HUES48 (cell line): ENCODE data around the gene TSN.
A peak's percentile ranks its signal among the peaks of the same experiment; 100 is the strongest.

Experiments
- H3K27ac ChIP-seq: one replicate; pipeline ENCODE4 v1.7.0; 2013; ENCODE audit warnings: low read depth, low read length, inconsistent platforms
- H3K27me3 ChIP-seq: 2 replicates; pipeline ENCODE4 v1.6.1; 2013; ENCODE audit warnings: mild to moderate bottlenecking, low read length; ENCODE audit not compliant: control insufficient read depth, insufficient read depth
- H3K36me3 ChIP-seq: 2 replicates; pipeline ENCODE4 v1.6.1; 2013; ENCODE audit warnings: low read length; ENCODE audit not compliant: control insufficient read depth, insufficient read depth
- H3K4me1 ChIP-seq: 2 replicates; pipeline ENCODE4 v1.6.1; 2013; ENCODE audit warnings: mild to moderate bottlenecking, low read length; ENCODE audit not compliant: control insufficient read depth, insufficient read depth
- H3K4me3 ChIP-seq: 2 replicates; pipeline ENCODE4 v1.5.1; 2013; ENCODE audit warnings: mild to moderate bottlenecking, low read depth, low read length
- H3K9ac ChIP-seq: 2 replicates; pipeline ENCODE4 v1.6.1; 2013; ENCODE audit warnings: mild to moderate bottlenecking, low read depth, low read length, moderate library complexity
- H3K9me3 ChIP-seq: 2 replicates; pipeline ENCODE4 v1.6.1; 2013; ENCODE audit warnings: low read length; ENCODE audit not compliant: control insufficient read depth, insufficient read depth

Gene TSN

GRCh38 chr2:121746071-121746578 is 9.3 kb upstream of the TSN start:
- Histone ChIP-seq H3K4me1 (no peaks in the 10 kb centered on the region), H3K27me3 (no peaks in the 10 kb centered on the region), H3K9ac (no peak overlapping the region), H3K36me3 (no peaks in the 10 kb centered on the region), H3K4me3 (no peak overlapping the region), H3K27ac (peak overlapping the region; percentile 42), H3K9me3 (no peaks in the 10 kb centered on the region)

DNA sequence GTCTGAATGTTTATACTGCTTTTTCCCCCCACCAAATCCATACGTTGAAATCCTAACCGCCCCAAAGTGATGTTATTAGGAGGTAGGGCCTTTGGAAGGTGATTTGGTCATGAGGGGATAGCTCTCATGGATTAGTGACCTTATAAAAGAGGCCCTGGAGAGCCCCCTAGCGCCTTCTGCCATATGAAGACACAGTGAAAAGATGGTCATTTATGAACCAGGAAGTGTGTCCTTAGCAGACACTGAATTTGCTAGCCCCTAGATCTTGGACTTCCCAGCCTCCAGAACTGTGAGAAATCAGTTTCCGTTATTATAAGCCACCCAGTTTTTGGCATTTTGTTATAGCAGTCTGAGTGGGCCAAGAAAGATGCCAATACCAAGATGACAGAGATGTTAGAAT is 7.2 kb upstream of the TSN start:
- Histone ChIP-seq H3K27me3 (no peaks in the 10 kb centered on the region), H3K4me1 (no peaks in the 10 kb centered on the region), H3K36me3 (no peaks in the 10 kb centered on the region), H3K9me3 (no peaks in the 10 kb centered on the region), H3K27ac (no peak overlapping the region), H3K4me3 (no peak overlapping the region), H3K9ac (no peak overlapping the region)

DNA sequence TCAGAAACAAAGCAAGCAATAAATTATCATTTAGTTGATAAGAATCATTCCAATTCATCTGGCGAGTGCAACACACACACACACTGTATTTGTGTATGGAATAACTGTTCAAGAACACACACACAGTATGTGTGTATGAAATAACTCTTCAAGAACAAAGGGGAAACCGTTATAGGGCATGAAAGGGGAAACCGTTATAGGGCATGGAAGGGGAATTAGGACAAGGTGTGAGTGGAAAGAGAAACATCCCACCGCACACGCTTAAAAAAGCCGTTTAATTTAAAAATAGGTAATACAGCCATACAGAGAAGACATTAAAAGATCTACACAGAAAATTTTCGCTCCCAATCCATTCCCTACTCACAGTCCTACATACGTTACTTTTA is 607 bp upstream of the TSN start:
- H3K9me3 ChIP-seq, result no peaks in the 10 kb centered on the region
- H3K4me3 ChIP-seq, result peak overlapping the region; percentile 96
- H3K27me3 ChIP-seq, result no peaks in the 10 kb centered on the region
- no peak overlapping the region for H3K27ac ChIP-seq
- H3K36me3 ChIP-seq, result peaks cover 25% of the 10 kb centered on the region
- H3K9ac ChIP-seq, result peak overlapping the region; percentile 55
- H3K4me1 ChIP-seq, result peaks cover 5% of the 10 kb centered on the region; the same call in 1 of the 2 replicates

- Histone ChIP-seq H3K4me1 (no peaks in the 10 kb centered on the region), H3K9ac (no peak overlapping the region), H3K9me3 (no peaks in the 10 kb centered on the region), H3K36me3 (peaks cover 87% of the 10 kb centered on the region), H3K4me3 (no peak overlapping the region), H3K27ac (no peak overlapping the region), H3K27me3 (no peaks in the 10 kb centered on the region)
Measured at GRCh38 chr2:121764681-121765228, 9.3 kb downstream of the TSN start.

GRCh38 chr2:121766624-121767023 is 11.2 kb downstream of the TSN start:
- Histone ChIP-seq H3K27ac (no peak overlapping the region), H3K36me3 (peaks cover 68% of the 10 kb centered on the region), H3K27me3 (no peaks in the 10 kb centered on the region), H3K9ac (no peak overlapping the region), H3K4me1 (no peaks in the 10 kb centered on the region), H3K9me3 (no peaks in the 10 kb centered on the region), H3K4me3 (no peak overlapping the region)

DNA sequence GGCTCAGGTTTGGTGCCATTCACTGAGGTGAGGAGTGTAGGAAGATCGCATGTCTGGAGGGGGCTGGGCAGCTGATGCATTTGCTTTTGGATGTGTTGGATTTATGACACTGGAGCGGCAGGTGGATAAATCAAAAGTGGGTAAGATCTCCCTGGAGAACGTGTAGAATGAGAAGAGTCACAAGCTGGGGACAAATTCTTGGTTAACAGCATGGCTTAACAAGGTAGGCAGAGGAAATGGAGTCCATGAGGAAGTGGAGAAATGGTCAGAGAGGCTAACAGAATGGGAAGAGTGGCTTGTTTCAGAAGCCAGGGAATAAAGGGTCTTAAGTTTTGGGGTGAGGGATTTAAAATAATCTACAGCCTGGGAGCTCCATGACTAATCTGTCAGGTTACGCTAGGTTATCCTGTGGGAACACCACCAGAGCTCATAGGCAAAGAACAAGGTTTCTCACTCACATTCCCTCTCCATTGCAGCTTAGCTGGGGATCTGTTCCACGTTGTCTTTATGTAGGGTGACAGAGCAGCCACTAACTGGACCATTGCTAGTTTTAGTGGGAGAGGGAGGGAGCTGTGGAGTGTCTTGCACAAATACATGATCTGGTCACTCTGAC is 12.8 kb downstream of the TSN start:
- Histone ChIP-seq H3K36me3 (peaks cover 54% of the 10 kb centered on the region), H3K9ac (no peak overlapping the region), H3K4me1 (peaks cover 2% of the 10 kb centered on the region; the same call in 1 of the 2 replicates), H3K4me3 (no peak overlapping the region), H3K27ac (no peak overlapping the region), H3K27me3 (no peaks in the 10 kb centered on the region), H3K9me3 (no peaks in the 10 kb centered on the region)

DNA sequence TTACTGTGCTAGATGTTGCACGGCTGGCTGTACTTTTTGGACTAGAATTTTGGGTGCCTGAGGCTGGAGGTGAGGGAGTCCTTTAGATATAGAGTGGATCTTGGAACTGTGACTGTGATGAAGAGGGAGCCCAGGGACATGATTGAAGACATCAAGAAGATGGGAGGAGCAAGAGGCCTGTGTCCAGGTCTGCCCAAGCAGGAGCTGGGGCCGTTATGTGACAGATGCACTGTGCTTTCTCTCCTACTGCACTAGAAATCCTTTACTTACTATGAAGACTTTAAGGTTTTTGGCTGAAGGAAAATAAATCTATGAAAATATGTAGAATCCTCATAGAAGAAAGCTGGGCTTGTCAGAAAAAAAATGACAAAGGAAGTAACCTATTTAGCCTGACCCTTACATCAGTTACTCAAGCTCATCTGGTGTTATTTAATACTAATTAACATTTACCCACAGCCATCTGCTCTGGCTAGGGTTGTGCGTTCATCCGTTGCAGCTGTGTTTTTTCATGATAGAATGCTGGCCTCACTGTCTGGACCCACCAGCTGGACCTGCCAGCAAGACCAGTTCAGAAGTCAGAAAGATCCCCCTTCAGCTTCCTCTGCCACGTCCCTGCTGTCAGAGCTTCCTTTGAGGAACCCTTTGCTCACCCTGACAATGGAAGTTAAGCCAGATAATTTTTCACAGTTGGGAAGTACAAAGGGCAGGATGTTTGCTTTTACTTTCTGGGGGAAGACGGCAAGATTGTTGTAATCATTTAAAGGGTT is 16.7 kb downstream of the TSN start:
- no peak overlapping the region for H3K27ac ChIP-seq
- H3K9ac ChIP-seq, result no peak overlapping the region
- no peak overlapping the region for H3K4me3 ChIP-seq
- no peaks in the 10 kb centered on the region for H3K9me3 ChIP-seq
- H3K36me3 ChIP-seq, result peaks cover 15% of the 10 kb centered on the region
- no peaks in the 10 kb centered on the region for H3K27me3 ChIP-seq
- peaks cover 2% of the 10 kb centered on the region; the same call in 1 of the 2 replicates for H3K4me1 ChIP-seq

GRCh38 chr2:121774235-121774634 is 18.8 kb downstream of the TSN start:
- H3K9ac ChIP-seq, result no peak overlapping the region
- no peaks in the 10 kb centered on the region for H3K27me3 ChIP-seq

DNA sequence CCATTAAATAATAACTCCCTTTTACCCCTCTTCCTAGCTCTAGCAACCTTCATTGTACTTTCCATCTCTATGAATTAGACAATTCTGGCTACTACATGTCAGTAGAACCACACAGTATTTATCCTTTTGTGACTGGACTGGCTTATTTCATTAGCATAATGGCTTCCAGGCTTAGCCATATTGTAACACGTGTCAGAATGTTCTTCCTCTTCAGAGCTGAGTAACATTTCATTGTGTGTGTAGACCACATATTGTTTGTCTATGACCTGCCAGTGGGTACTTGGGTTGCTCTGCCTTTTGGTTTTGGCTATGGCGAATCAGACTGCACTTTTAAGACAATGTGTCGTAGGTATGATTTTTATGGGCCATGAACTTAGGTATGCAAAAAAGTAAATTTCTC is 20.9 kb downstream of the TSN start:
- Histone ChIP-seq H3K9me3 (no peaks in the 10 kb centered on the region), H3K36me3 (no peaks in the 10 kb centered on the region), H3K4me1 (peaks cover 6% of the 10 kb centered on the region; the same call in 1 of the 2 replicates), H3K27me3 (no peaks in the 10 kb centered on the region), H3K9ac (no peak overlapping the region), H3K27ac (no peak overlapping the region), H3K4me3 (no peak overlapping the region)

More at GRCh38 chr2:121774235-121774634, 18.8 kb downstream of the TSN start:
- H3K36me3 ChIP-seq, result no peaks in the 10 kb centered on the region
- no peaks in the 10 kb centered on the region for H3K9me3 ChIP-seq
- H3K4me3 ChIP-seq, result no peak overlapping the region
- peaks cover 6% of the 10 kb centered on the region; the same call in 1 of the 2 replicates for H3K4me1 ChIP-seq
- no peak overlapping the region for H3K27ac ChIP-seq

DNA sequence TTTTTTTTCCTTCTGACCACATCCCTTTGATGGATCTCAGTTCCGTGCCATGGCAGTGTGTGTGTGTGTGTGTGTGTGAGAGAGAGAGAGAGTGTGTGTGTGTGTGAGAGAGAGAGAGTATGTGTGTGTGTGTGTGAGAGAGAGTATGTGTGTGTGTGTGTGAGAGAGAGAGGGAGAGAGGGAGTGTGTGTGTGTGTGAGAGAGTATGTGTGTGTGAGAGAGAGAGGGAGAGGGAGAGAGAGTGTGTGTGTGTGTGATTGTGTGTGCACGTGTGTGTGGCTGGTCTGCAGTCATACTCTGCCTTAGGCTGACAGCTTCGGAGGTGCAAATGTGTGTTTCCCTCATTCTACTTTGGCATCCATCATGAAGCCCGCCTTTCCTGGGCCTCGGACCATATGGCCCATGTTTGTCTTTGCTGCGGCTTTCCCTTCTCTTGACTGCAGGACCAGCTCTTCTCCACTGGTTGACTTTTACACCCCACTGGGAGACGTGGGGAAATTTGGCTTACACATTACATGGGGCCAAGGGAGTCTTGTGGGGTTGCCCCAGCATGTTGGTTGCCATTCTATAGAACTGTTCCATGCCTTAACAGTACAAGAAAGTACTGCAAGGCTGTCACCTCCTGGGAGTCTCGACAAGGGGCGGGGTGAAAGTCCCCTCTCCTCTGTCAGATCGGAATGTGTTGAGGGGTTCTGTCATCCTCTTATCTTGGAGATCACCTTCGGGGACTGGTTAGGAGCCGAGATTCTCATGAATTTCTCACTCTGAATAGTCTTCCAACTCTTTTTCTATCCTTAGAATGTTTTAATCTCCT is 21.6 kb downstream of the TSN start:
- Histone ChIP-seq H3K9ac (no peak overlapping the region), H3K36me3 (no peaks in the 10 kb centered on the region), H3K4me3 (no peak overlapping the region), H3K27ac (no peak overlapping the region), H3K4me1 (peaks cover 6% of the 10 kb centered on the region; the same call in 1 of the 2 replicates), H3K27me3 (no peaks in the 10 kb centered on the region), H3K9me3 (no peaks in the 10 kb centered on the region)
